ENCODE results near the gene PTPN3.

GRCh38 chr9:109382182-109382581 lies 115.9 kb downstream of the PTPN3 start:
- no peak for TF ChIP-seq CREB1 (CRISPR knock-in tag; IDR thresholded peaks at IDR 0.05; ENCODE audit: low read depth)
- TF ChIP-seq, protein P1, sequence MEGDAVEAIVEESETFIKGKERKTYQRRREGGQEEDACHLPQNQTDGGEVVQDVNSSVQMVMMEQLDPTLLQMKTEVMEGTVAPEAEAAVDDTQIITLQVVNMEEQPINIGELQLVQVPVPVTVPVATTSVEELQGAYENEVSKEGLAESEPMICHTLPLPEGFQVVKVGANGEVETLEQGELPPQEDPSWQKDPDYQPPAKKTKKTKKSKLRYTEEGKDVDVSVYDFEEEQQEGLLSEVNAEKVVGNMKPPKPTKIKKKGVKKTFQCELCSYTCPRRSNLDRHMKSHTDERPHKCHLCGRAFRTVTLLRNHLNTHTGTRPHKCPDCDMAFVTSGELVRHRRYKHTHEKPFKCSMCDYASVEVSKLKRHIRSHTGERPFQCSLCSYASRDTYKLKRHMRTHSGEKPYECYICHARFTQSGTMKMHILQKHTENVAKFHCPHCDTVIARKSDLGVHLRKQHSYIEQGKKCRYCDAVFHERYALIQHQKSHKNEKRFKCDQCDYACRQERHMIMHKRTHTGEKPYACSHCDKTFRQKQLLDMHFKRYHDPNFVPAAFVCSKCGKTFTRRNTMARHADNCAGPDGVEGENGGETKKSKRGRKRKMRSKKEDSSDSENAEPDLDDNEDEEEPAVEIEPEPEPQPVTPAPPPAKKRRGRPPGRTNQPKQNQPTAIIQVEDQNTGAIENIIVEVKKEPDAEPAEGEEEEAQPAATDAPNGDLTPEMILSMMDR (conservative IDR thresholded peaks at IDR 0.05; ENCODE audit: low read depth in 2 of 2): no peak
- TF ChIP-seq JUNB (IDR thresholded peaks at IDR 0.05; ENCODE audit: unreplicated experiment): no peak
- TF ChIP-seq EZH2 (IDR thresholded peaks at IDR 0.05; ENCODE audit: low read depth, unreplicated experiment): no peak
- TF ChIP-seq STAT1 (IDR thresholded peaks at IDR 0.05; ENCODE audit: unreplicated experiment): no peak
- no peak for TF ChIP-seq ZNF331 (CRISPR knock-in tag; IDR thresholded peaks at IDR 0.05; ENCODE audit: low read depth)
- TF ChIP-seq ZNF114 (CRISPR knock-in tag; IDR thresholded peaks at IDR 0.05): no peak
- no peak for TF ChIP-seq POLR2AphosphoS5 (IDR thresholded peaks at IDR 0.05; ENCODE audit: low read depth)
- no peak for TF ChIP-seq REST (IDR thresholded peaks at IDR 0.05; ENCODE audit: unreplicated experiment)
- TF ChIP-seq NANOG (IDR thresholded peaks at IDR 0.05; ENCODE audit: borderline replicate concordance): no peak
- TF ChIP-seq EZH2phosphoT487 (IDR thresholded peaks at IDR 0.05; ENCODE audit: unreplicated experiment): no peak
